C4-2B (cell line): Measurements from ENCODE around the gene NCAPG2.

Experiments
- CTCF ChIP-seq: fragments of 450-650 bp; conservative IDR thresholded peaks from 2 replicates; pipeline ENCODE4 v1.5.1; 2017; ENCODE audit warnings: mild to moderate bottlenecking
- ZFX ChIP-seq: fragments of 450-650 bp; IDR thresholded peaks from 2 replicates; pipeline ENCODE4 v1.6.1; 2017

GRCh38 chr7:158607563-158607962 is 97.0 kb downstream of the NCAPG2 start:
- TF ChIP-seq CTCF, result no peak
- no peak for TF ChIP-seq ZFX
